Lower leg skin (tissue), 4 donors: Measurements from ENCODE around the gene RGL3. TPM values are rescaled to one million over a fixed set of nuclear protein-coding genes. Genes with fewer than 3 reads are reported as not detected.
"Not testable (repeated sequence)": the region's sequence is repeated elsewhere in the genome, so short reads cannot be mapped to it uniquely, and the experiment has no call there.

Experiments
- DNase-seq, 2 donors: peaks; one replicate each; pipeline ENCODE4 v3.0.0-alpha.2; 2019; ENCODE audit warnings: low spot score in 2 of 2
- H3K4me3 ChIP-seq: fragments of 200-600 bp; sonication (generic); 2 replicates; pipeline ENCODE4 v1.5.1; 2017; ENCODE audit warnings: mild to moderate bottlenecking, low read depth; ENCODE audit not compliant: poor library complexity, severe bottlenecking
- POLR2A ChIP-seq, 2 donors: fragments of 450-650 bp; IDR thresholded peaks; one replicate each; pipeline ENCODE4 v1.6.1; 2016 to 2017; ENCODE audit warnings: antibody characterized with exemption in 2 of 2, mild to moderate bottlenecking in 1 of 2, moderate library complexity in 1 of 2
- WGBS, 2 donors: methylation state at CpG; one replicate each; pipeline ENCODE4 v1.1.5; 2018; 5-methylcytosine and 5-hydroxymethylcytosine counted together
- intact Hi-C: fragments of 100-400 bp; cut with DNase I; formaldehyde crosslinking; loops from one replicate; pipeline ENCODE4 v1.15.0; 2023; ENCODE audit warnings: low total_unique reads
- total RNA-seq, 4 donors: library from RNA; depleted of rRNA; stranded (reverse); fragments of >200 nt; gene quantifications; one replicate each; pipeline ENCODE4 v1.1.0, GENCODE V29; 2016
- TF ChIP-seq, protein P1 (sequence below), 3 donors: fragments of 450-650 bp; IDR thresholded peaks; one replicate each; pipeline ENCODE4 v1.5.1; 2016; ENCODE audit warnings: antibody characterized with exemption in 3 of 3, mild to moderate bottlenecking in 3 of 3, moderate library complexity in 2 of 3

Gene RGL3
- total RNA-seq, 4 donors from 2014 or later: 0.17 to 6.3 (median 1.6) TPM

DNA sequence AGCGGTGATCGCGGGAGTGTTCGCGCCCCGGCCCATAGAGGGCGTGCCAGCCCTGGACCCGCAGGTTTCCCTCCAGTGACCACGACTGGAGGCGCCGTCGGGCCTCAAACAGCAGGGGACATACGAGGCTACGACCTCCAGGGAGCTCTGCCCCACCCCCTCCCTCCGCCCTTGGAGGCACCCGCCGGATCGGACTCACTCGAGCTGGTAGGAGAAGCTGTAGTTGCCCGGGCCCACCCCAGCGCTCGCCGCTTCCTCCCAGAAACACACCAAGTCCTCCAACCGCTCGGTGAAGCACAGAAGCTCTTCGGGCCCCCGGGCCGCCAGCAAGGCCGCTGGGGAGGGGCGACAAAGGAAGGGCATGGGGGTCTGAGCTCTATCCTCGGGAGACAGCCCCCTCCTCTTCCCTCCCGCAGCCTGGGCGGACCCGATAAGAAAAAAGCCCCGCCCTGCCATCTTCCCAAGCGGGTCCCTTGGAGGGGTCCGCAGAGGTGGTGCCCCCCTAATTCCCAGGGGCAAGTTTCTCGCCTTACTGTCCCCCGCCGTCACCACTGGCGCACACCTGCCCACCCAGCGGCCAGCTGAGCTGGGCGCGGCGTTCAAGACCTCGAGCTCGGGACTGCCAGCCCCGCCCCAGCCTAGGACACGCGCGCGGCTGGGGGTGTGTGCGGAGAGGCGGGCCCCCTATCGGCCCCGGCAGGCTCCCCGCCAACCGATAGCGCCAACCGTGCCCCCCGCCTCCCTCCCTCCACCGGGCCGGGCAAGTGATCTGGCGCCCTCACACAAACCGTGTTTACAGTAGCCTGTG is 36.0 kb downstream of the RGL3 start:
- peak overlapping the region; percentile 6 for H3K4me3 ChIP-seq
- peak in 1 of 2 donors; percentile 90 for DNase-seq
- TF ChIP-seq POLR2A (IDR thresholded peaks at IDR 0.05): no peak
- TF ChIP-seq, protein P1, sequence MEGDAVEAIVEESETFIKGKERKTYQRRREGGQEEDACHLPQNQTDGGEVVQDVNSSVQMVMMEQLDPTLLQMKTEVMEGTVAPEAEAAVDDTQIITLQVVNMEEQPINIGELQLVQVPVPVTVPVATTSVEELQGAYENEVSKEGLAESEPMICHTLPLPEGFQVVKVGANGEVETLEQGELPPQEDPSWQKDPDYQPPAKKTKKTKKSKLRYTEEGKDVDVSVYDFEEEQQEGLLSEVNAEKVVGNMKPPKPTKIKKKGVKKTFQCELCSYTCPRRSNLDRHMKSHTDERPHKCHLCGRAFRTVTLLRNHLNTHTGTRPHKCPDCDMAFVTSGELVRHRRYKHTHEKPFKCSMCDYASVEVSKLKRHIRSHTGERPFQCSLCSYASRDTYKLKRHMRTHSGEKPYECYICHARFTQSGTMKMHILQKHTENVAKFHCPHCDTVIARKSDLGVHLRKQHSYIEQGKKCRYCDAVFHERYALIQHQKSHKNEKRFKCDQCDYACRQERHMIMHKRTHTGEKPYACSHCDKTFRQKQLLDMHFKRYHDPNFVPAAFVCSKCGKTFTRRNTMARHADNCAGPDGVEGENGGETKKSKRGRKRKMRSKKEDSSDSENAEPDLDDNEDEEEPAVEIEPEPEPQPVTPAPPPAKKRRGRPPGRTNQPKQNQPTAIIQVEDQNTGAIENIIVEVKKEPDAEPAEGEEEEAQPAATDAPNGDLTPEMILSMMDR (IDR thresholded peaks at IDR 0.05): peak in 1 of 3 donors; percentile 20
- intact Hi-C loops: no loop called here
- 1% methylated on average over 27 to 41 of the region's 65 CpGs for WGBS, 2 donors

DNA sequence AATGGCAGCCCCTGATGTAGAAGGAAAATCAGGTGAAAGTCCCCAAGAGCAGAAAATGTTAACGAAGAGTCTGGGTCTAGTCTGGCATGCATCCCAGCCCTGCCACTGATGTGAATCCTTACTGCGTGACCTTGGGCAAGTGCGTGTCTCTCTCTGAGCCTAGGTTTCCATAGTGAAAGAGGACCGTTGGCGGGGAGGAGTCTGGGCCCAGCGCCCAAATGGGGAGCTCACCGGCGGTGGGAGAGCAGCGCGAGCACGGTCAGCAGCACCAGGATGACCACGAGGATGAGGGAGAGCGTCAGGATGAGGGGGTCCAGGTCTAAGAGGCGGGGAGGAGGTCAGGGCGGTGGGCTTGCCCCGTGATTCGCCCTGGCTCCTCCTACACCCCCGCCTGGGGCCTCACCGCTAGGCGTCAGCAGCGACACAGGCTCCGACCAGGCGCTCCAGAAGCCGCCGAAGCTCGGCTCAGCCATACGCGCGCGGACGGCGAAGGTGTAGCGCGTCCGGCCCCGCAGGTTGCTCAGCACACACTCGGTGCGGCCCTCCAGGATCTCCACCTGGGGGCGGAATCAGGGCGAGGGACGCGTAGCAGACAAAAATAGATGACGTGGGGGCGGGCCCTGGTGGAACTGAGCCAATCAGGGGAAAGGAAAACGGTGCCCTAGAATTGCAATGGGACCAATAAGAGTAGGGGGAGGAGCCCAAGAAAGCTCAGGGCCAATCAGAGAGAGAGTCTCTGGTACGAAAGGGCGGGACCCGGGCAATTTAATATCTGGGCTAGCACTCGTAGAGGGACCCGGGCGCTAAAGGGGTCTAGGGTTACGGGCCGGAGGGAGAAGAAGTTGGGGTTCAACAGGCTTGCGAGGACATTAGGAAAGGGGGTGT is 38.2 kb downstream of the RGL3 start:
- WGBS, 2 donors: 1% methylated on average over 51 to 54 of the region's 54 CpGs
- intact Hi-C loops: no loop called here
- TF ChIP-seq, protein P1 (IDR thresholded peaks at IDR 0.05): peak in 1 of 3 donors; percentile 74
- no peak for TF ChIP-seq POLR2A (IDR thresholded peaks at IDR 0.05)
- H3K4me3 ChIP-seq: peak overlapping the region; percentile 44
- DNase-seq: peak; percentile 96 to 99

DNA sequence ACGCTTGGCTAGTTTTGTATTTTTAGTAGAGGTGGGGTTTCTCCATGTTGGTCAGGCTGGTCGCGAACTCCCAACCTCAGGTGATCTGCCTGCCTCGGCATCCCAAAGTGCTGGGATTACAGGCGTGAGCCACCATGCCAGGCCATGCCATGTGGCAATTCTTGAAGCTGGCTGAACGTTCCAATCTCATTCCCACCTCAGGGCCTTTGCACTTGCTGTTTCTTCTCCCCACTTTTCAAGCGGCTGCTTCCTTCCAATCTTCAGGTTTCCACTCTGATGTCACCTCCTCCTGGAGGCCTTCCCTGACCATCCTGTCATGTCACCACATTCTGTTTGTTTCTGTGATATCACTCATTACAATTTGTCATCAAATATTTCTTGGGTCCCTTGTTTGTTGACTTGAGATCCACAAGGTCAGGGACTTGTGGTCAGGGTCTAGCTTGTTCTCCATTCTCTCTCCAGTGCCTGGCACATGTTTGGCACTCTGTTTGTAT is 39.2 kb downstream of the RGL3 start:
- WGBS, 2 donors: 92 to 95% methylated on average over 7 of the region's 7 CpGs
- TF ChIP-seq POLR2A (IDR thresholded peaks at IDR 0.05): no peak
- TF ChIP-seq, protein P1 (IDR thresholded peaks at IDR 0.05): no peak
- H3K4me3 ChIP-seq: no peak overlapping the region
- DNase-seq: no peak
- intact Hi-C loops: no loop called here

DNA sequence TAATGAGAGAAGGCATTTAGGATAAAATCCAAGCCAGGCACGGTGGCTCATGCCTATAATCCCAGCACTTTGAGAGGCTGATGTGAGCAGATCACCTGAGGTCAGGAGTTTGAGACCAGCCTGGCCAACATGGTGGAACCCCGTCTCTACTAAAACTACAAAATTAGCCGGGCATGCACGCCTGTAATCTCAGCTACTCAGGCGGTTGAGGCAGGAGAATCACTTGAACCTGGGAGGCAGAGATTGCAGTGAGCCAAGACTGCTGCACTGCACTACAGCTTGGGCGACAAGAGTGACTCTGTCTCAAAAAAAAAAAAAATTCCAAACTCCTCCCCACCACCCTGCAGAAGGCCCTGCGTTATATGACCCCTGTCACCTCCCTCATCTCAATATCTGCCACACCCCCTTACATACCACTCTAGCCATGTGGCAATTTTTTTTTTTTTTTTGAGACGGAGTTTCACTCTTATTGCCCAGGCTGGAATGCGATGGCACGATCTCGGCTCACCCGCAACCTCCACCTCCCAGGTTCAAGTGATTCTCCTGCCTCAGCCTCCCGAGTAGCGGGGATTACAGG is 39.8 kb downstream of the RGL3 start:
- 87 to 88% methylated on average over 14 of the region's 14 CpGs for WGBS, 2 donors
- H3K4me3 ChIP-seq, DNase-seq, intact Hi-C loops: not testable (repeated sequence)

DNA sequence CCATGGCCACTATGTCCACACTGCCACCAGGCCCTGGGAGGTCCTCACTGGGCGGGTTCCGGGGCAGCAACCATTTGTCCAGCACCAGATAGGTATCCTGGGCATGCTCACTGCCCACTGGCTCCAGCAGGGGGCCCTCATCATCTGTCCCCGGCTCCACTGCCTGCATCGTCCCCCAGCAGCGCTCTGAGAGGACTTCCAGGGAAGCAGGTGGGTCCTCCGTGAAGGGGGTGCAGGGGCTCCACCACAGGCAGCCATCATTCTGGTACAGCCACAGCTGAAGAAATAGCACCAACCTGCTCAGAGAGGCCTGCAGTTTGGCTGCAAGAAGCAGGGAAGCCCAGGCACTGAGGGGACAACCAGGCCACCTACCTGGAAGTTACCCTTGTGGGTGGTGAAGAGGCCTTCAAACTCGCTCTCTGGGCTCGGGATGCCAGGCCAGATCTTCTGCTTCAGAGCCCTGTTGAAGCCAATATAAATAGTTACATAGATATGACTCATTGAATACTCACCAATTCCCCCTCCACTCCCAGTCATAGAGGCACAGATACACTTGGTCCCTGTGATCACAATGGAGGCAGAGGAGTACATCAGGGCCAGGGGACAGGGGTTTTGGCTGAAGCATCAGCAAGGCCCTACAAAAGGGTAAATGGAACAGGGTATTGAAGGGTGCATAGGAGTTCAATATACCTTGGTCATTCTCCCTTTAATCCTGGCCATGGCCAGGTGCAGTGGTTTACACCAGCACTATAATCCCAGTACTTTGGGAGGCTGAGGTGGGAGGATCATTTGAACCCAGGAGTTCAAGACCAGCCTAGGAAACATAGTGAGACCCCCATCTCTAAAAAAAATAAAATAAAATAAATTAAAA is 40.6 kb downstream of the RGL3 start:
- no peak for TF ChIP-seq POLR2A (IDR thresholded peaks at IDR 0.05)
- TF ChIP-seq, protein P1 (IDR thresholded peaks at IDR 0.05): no peak
- intact Hi-C loops: no loop called here
- H3K4me3 ChIP-seq: no peak overlapping the region
- WGBS, 2 donors: 51 to 58% methylated on average over 4 to 5 of the region's 8 CpGs
- peak in 1 of 2 donors; percentile 90 for DNase-seq
